K562 (cell line): ENCODE data around the gene SP6. TPM values are rescaled to one million over a fixed set of nuclear protein-coding genes. Genes with fewer than 3 reads are reported as not detected.
A peak's percentile ranks its signal among the peaks of the same experiment; 100 is the strongest.

ENCODE experiments used
- CEBPG ChIP-seq, 3 experiments: fragments of 200-800 bp in 1 of 3; sonication (Bioruptor generic) in 1 of 3; sonication (generic) in 1 of 3; formaldehyde crosslinking in 1 of 3; IDR thresholded peaks in 2 of 3; conservative IDR thresholded peaks in 1 of 3; 2 replicates each; pipeline versions ENCODE4 v1.6.1 to v1.8.0; 2016 to 2022; ENCODE audit warnings: missing compliant biosample characterization in 2 of 3, missing genetic modification characterization in 2 of 3, mild to moderate bottlenecking in 1 of 3, missing genetic modification reagents in 1 of 3
- CREM ChIP-seq: IDR thresholded peaks from 2 replicates; pipeline ENCODE4 v1.6.1; 2014; ENCODE audit warnings: antibody characterized with exemption, low read depth
- DPF2 ChIP-seq: fragments of 450-650 bp; IDR thresholded peaks from 2 replicates; pipeline ENCODE4 v1.6.1; 2016
- ETV1 ChIP-seq: fragments of 450-650 bp; conservative IDR thresholded peaks from 2 replicates; pipeline ENCODE4 v1.6.1; 2016; ENCODE audit warnings: missing genetic modification characterization, control low read depth, low read depth, missing compliant biosample characterization
- IRF2 ChIP-seq: sonication (generic); formaldehyde crosslinking; IDR thresholded peaks from 2 replicates; pipeline ENCODE4 v1.8.1; 2022; ENCODE audit warnings: mild to moderate bottlenecking, missing genetic modification reagents
- KDM4B ChIP-seq, 2 experiments: fragments of 450-650 bp in 1 of 2; sonication (generic) in 1 of 2; IDR thresholded peaks; 2 replicates each; pipeline ENCODE4 v1.6.1; 2016 to 2017; ENCODE audit warnings: borderline replicate concordance in 2 of 2, antibody characterized with exemption in 1 of 2, low read depth in 1 of 2, mild to moderate bottlenecking in 1 of 2
- L3MBTL2 ChIP-seq: fragments of 450-650 bp; IDR thresholded peaks from 2 replicates; pipeline ENCODE4 v1.6.1; 2016; ENCODE audit warnings: mild to moderate bottlenecking, moderate library complexity
- MYC ChIP-seq, 2 experiments: fragments of 250-450 bp in 1 of 2; sonication (Bioruptor Pico) in 1 of 2; IDR thresholded peaks; 2 replicates each; pipeline versions ENCODE4 v1.5.1 to v1.6.1; 2012 to 2021; ENCODE audit warnings: low read depth in 2 of 2, borderline replicate concordance in 1 of 2, improper control_type of control experiment in 1 of 2, low read length in 1 of 2, mild to moderate bottlenecking in 1 of 2, moderate library complexity in 1 of 2
- NFIC ChIP-seq: fragments of 450-650 bp; IDR thresholded peaks from 2 replicates; pipeline ENCODE4 v1.6.1; 2017; ENCODE audit warnings: mild to moderate bottlenecking, inconsistent platforms
- PYGO2 ChIP-seq: fragments of 450-650 bp; IDR thresholded peaks from 2 replicates; pipeline ENCODE4 v1.6.1; 2016; ENCODE audit warnings: mild to moderate bottlenecking, missing genetic modification characterization, moderate library complexity, missing compliant biosample characterization
- RUNX1 ChIP-seq: sonication (generic); IDR thresholded peaks from 2 replicates; pipeline ENCODE4 v1.6.1; 2016; ENCODE audit warnings: antibody characterized with exemption, low read depth
- SMAD3 ChIP-seq: fragments of 450-650 bp; formaldehyde crosslinking; conservative IDR thresholded peaks from 2 replicates; pipeline ENCODE4 v1.4.0; 2020; ENCODE audit warnings: mild to moderate bottlenecking
- SRSF3 ChIP-seq: fragments of 200-400 bp; formaldehyde crosslinking; IDR thresholded peaks from 2 replicates; pipeline ENCODE4 v1.6.1; 2016; ENCODE audit warnings: mild to moderate bottlenecking, low read length, moderate library complexity; ENCODE audit not compliant: insufficient read depth
- STAT5B ChIP-seq: fragments of 250-450 bp; sonication (Bioruptor Pico); IDR thresholded peaks from 2 replicates; pipeline ENCODE4 v1.8.0; 2021; ENCODE audit warnings: mild to moderate bottlenecking, inconsistent platforms
- ZNF197 ChIP-seq: fragments of 200-800 bp; sonication (Bioruptor generic); IDR thresholded peaks from 2 replicates; pipeline ENCODE4 v1.6.1; 2016; ENCODE audit warnings: low read depth, missing genetic modification characterization, missing compliant biosample characterization
- ZNF24 ChIP-seq: fragments of 450-650 bp; IDR thresholded peaks from 2 replicates; pipeline ENCODE4 v1.6.1; 2016
- ZNF436 ChIP-seq: fragments of 250-450, 450-650 bp; sonication (Bioruptor Pico); formaldehyde crosslinking; IDR thresholded peaks from 2 replicates; pipeline ENCODE4 v1.7.0; 2020; ENCODE audit warnings: mild to moderate bottlenecking
- ZNF717 ChIP-seq: fragments of 250-450 bp; sonication (Bioruptor Pico); IDR thresholded peaks from 2 replicates; pipeline ENCODE4 v1.5.0; 2021
- polyA plus RNA-seq, 8 experiments: library from polyadenylated mRNA; depleted of rRNA in 4 of 8; stranded (reverse) in 5 of 8; unstranded in 3 of 8; fragments of >200 nt; fragmentation: Nextera tagmentation in 2 of 8; fragmentation: Illumina TruSeq in 1 of 8; extraction: Ambion mirVana in 2 of 8; extraction: Trizol in 1 of 8; gene quantifications; 2 replicates each; pipeline versions ENCODE4 v1.2.1 to v1.2.3, GENCODE V29; 2011 to 2014; ENCODE audit warnings: inconsistent platforms in 1 of 8, missing spikeins in 1 of 8
- total RNA-seq, 7 experiments: library from RNA; depleted of rRNA in 6 of 7; stranded (reverse); fragments of >200 nt in 6 of 7; fragmentation: Illumina TruSeq in 2 of 7; extraction: Trizol in 2 of 7; gene quantifications; 2 replicates each; pipeline versions ENCODE4 v1.2.1 to v1.2.3, GENCODE V29; 2011 to 2021; ENCODE audit warnings: low replicate concordance in 1 of 7
- TF ChIP-seq, protein P1 (sequence below): sonication (generic); formaldehyde crosslinking; IDR thresholded peaks from 2 replicates; pipeline ENCODE4 v1.8.0; 2023; ENCODE audit warnings: missing genetic modification reagents, mild to moderate bottlenecking, borderline replicate concordance
- TF ChIP-seq, protein P2 (sequence below): sonication (generic); formaldehyde crosslinking; IDR thresholded peaks from 2 replicates; pipeline ENCODE4 v1.4.0; 2020; ENCODE audit warnings: mild to moderate bottlenecking, missing genetic modification reagents
- TF ChIP-seq, protein P3 (sequence below): fragments of 250-450 bp; sonication (Bioruptor Pico); IDR thresholded peaks from 2 replicates; pipeline ENCODE4 v1.8.0; 2021; ENCODE audit warnings: moderate library complexity, mild to moderate bottlenecking, inconsistent platforms

Gene SP6
- total and polyA plus RNA-seq, 9 of the 15 experiments (the other 6 are each of a cell fraction or from before 2014, with no cell fraction given), result 0.11 to 7.9 (median 2.2) TPM

DNA sequence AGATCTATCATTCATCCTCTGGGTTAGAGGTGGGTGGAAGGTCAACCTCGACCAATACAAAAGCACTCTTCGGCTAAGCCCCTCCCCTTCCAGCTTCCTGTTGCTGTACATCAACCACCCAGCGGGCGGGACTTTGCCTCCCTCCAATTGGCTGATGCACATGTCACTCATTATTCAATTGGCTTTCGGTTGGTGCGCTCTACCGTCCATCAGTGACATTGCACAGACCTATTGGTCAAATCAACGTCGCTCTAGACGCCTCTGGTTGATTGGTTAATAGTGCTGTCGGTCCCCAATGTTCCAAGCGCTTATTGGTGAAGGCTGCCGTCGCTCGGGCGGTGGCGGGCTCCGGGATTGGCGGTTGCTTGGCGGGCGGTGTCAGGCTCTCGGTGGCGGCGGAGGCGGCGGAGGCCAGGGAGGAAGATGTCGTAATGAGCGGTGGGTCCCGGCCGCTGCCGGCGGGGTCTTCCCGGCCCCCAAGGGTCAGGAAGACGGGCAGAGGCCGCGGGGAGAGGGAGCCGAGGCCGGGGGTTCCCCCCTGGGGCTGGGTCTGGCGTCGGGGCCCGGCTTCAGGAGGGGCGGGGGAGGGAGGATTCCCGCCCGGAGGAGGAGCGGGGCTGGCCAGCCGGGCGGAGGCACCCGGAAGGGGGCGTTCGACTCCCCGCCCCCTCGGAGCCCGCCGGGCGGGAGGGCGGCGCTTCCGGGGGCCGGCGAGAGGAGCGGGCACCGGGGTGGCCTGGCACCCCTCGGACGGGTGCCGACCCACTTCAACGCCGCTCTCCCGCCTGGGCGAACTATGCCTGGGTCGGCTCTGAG is 45.1 kb upstream of the SP6 start, which contains the start of gene SP2 (continued):
- TF ChIP-seq, protein P1, sequence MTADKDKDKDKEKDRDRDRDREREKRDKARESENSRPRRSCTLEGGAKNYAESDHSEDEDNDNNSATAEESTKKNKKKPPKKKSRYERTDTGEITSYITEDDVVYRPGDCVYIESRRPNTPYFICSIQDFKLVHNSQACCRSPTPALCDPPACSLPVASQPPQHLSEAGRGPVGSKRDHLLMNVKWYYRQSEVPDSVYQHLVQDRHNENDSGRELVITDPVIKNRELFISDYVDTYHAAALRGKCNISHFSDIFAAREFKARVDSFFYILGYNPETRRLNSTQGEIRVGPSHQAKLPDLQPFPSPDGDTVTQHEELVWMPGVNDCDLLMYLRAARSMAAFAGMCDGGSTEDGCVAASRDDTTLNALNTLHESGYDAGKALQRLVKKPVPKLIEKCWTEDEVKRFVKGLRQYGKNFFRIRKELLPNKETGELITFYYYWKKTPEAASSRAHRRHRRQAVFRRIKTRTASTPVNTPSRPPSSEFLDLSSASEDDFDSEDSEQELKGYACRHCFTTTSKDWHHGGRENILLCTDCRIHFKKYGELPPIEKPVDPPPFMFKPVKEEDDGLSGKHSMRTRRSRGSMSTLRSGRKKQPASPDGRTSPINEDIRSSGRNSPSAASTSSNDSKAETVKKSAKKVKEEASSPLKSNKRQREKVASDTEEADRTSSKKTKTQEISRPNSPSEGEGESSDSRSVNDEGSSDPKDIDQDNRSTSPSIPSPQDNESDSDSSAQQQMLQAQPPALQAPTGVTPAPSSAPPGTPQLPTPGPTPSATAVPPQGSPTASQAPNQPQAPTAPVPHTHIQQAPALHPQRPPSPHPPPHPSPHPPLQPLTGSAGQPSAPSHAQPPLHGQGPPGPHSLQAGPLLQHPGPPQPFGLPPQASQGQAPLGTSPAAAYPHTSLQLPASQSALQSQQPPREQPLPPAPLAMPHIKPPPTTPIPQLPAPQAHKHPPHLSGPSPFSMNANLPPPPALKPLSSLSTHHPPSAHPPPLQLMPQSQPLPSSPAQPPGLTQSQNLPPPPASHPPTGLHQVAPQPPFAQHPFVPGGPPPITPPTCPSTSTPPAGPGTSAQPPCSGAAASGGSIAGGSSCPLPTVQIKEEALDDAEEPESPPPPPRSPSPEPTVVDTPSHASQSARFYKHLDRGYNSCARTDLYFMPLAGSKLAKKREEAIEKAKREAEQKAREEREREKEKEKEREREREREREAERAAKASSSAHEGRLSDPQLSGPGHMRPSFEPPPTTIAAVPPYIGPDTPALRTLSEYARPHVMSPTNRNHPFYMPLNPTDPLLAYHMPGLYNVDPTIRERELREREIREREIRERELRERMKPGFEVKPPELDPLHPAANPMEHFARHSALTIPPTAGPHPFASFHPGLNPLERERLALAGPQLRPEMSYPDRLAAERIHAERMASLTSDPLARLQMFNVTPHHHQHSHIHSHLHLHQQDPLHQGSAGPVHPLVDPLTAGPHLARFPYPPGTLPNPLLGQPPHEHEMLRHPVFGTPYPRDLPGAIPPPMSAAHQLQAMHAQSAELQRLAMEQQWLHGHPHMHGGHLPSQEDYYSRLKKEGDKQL, result no peak
- TF ChIP-seq ZNF717, result no peak
- TF ChIP-seq SRSF3, result no peak
- no peak for TF ChIP-seq DPF2
- TF ChIP-seq PYGO2, result no peak
- no peak for TF ChIP-seq IRF2 (CRISPR knock-in tag)
- TF ChIP-seq MYC (IDR thresholded peaks at IDR 0.05; ENCODE audit: low read depth, low read length), result peak; percentile 27; the same call in 1 of the 2 replicates
- no peak for TF ChIP-seq MYC (CRISPR knock-in tag; IDR thresholded peaks at IDR 0.05; ENCODE audit: borderline replicate concordance, low read depth)
- TF ChIP-seq, protein P2, sequence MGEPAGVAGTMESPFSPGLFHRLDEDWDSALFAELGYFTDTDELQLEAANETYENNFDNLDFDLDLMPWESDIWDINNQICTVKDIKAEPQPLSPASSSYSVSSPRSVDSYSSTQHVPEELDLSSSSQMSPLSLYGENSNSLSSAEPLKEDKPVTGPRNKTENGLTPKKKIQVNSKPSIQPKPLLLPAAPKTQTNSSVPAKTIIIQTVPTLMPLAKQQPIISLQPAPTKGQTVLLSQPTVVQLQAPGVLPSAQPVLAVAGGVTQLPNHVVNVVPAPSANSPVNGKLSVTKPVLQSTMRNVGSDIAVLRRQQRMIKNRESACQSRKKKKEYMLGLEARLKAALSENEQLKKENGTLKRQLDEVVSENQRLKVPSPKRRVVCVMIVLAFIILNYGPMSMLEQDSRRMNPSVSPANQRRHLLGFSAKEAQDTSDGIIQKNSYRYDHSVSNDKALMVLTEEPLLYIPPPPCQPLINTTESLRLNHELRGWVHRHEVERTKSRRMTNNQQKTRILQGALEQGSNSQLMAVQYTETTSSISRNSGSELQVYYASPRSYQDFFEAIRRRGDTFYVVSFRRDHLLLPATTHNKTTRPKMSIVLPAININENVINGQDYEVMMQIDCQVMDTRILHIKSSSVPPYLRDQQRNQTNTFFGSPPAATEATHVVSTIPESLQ (CRISPR knock-in tag), result no peak
- peak in 1 of 2 experiments; percentile 83; a peak in 1 of 4 replicates for TF ChIP-seq KDM4B (IDR thresholded peaks at IDR 0.05; ENCODE audit: borderline replicate concordance in 2 of 2, low read depth in 1 of 2)
- no peak for TF ChIP-seq NFIC
- peak; percentile 75; the same call in 1 of the 2 replicates for TF ChIP-seq CEBPG (CRISPR knock-in tag; IDR thresholded peaks at IDR 0.05)
- peak; percentile 87 to 94 for TF ChIP-seq CEBPG (tag; conservative IDR thresholded peaks at IDR 0.05 in 1 of 2, IDR thresholded peaks at IDR 0.05 in 1 of 2)
- peak; percentile 95 for TF ChIP-seq CREM
- TF ChIP-seq, protein P3, sequence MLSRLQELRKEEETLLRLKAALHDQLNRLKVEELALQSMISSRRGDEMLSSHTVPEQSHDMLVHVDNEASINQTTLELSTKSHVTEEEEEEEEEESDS, result no peak
- TF ChIP-seq ZNF197 (CRISPR knock-in tag), result no peak
- no peak for TF ChIP-seq STAT5B (CRISPR knock-in tag)
- no peak for TF ChIP-seq ZNF24
- peak; percentile 82 for TF ChIP-seq ETV1
- no peak for TF ChIP-seq ZNF436 (CRISPR knock-in tag)
- 0 out of 2 replicates have a peak, but pooled peaks have one; percentile 7 for TF ChIP-seq L3MBTL2
- TF ChIP-seq RUNX1, result no peak
- no peak for TF ChIP-seq SMAD3
